Esophagus squamous epithelium (tissue), 4 donors: ENCODE measurements around the gene CATSPER3.

Experiments used
- POLR2A ChIP-seq, 4 donors: fragments of 450-650 bp; IDR thresholded peaks; one replicate each; pipeline ENCODE4 v1.6.1; 2017; ENCODE audit warnings: antibody characterized with exemption in 4 of 4, mild to moderate bottlenecking in 4 of 4, moderate library complexity in 3 of 4
- TF ChIP-seq, protein P1 (sequence below), 6 experiments: fragments of 450-650 bp in 4 of 6; fragments of 200-600 bp in 2 of 6; sonication (generic) in 2 of 6; IDR thresholded peaks; one replicate each; pipeline ENCODE4 v1.5.1; 2016 to 2019; ENCODE audit warnings: antibody characterized with exemption in 6 of 6, mild to moderate bottlenecking in 4 of 6, moderate library complexity in 4 of 6

- TF ChIP-seq, protein P1, sequence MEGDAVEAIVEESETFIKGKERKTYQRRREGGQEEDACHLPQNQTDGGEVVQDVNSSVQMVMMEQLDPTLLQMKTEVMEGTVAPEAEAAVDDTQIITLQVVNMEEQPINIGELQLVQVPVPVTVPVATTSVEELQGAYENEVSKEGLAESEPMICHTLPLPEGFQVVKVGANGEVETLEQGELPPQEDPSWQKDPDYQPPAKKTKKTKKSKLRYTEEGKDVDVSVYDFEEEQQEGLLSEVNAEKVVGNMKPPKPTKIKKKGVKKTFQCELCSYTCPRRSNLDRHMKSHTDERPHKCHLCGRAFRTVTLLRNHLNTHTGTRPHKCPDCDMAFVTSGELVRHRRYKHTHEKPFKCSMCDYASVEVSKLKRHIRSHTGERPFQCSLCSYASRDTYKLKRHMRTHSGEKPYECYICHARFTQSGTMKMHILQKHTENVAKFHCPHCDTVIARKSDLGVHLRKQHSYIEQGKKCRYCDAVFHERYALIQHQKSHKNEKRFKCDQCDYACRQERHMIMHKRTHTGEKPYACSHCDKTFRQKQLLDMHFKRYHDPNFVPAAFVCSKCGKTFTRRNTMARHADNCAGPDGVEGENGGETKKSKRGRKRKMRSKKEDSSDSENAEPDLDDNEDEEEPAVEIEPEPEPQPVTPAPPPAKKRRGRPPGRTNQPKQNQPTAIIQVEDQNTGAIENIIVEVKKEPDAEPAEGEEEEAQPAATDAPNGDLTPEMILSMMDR (IDR thresholded peaks at IDR 0.05): no peak
- TF ChIP-seq POLR2A (IDR thresholded peaks at IDR 0.05): no peak
Observed at GRCh38 chr5:135058331-135058732, 90.6 kb downstream of the CATSPER3 start.
